GM19193 (cell line): Measurements from ENCODE around the gene PRDM16.

ENCODE experiments used
- POLR2A ChIP-seq: IDR thresholded peaks from 4 replicates; pipeline ENCODE4 v1.6.1; 2011; ENCODE audit not compliant: insufficient read depth, insufficient read length; ENCODE audit errors: extremely low read depth

PRDM16 gene

GRCh38 chr1:3296826-3297225 lies 227.8 kb downstream of the PRDM16 start:
- no peak for TF ChIP-seq POLR2A

GRCh38 chr1:3297756-3298155 lies 228.8 kb downstream of the PRDM16 start:
- no peak for TF ChIP-seq POLR2A

- TF ChIP-seq POLR2A: no peak
These were observed 229.2 kb downstream of the PRDM16 start for GRCh38 chr1:3298197-3298596.

- no peak for TF ChIP-seq POLR2A
These were observed 235.2 kb downstream of the PRDM16 start for GRCh38 chr1:3304246-3304645.

GRCh38 chr1:3304692-3305091 lies 235.7 kb downstream of the PRDM16 start:
- no peak for TF ChIP-seq POLR2A

GRCh38 chr1:3305156-3305555 lies 236.2 kb downstream of the PRDM16 start:
- TF ChIP-seq POLR2A: no peak

GRCh38 chr1:3306583-3307291 lies 237.7 kb downstream of the PRDM16 start:
- no peak for TF ChIP-seq POLR2A

GRCh38 chr1:3307359-3307758 lies 238.4 kb downstream of the PRDM16 start:
- no peak for TF ChIP-seq POLR2A

- no peak for TF ChIP-seq POLR2A
These were observed 239.1 kb downstream of the PRDM16 start for GRCh38 chr1:3308053-3308452.

- no peak for TF ChIP-seq POLR2A
These were observed 241.9 kb downstream of the PRDM16 start for GRCh38 chr1:3310718-3311400.

GRCh38 chr1:3311711-3312110 lies 242.7 kb downstream of the PRDM16 start:
- no peak for TF ChIP-seq POLR2A

- TF ChIP-seq POLR2A: no peak
These were observed 243.4 kb downstream of the PRDM16 start for GRCh38 chr1:3312310-3312897.

- no peak for TF ChIP-seq POLR2A
These were observed 244.0 kb downstream of the PRDM16 start for GRCh38 chr1:3312898-3313575.

GRCh38 chr1:3313576-3313950 lies 244.6 kb downstream of the PRDM16 start:
- no peak for TF ChIP-seq POLR2A
